ENCODE measurements around the gene PPP1R15A. TPM values are rescaled to one million over a fixed set of nuclear protein-coding genes. Genes with fewer than 3 reads are reported as not detected.
"Not testable (repeated sequence)": the region's sequence is repeated elsewhere in the genome, so short reads cannot be mapped to it uniquely, and the experiment has no call there.

The PPP1R15A gene
- total and polyA plus RNA-seq, 5 experiments from 2014 or later: 17.2 to 59.9 (median 47.3) TPM

DNA sequence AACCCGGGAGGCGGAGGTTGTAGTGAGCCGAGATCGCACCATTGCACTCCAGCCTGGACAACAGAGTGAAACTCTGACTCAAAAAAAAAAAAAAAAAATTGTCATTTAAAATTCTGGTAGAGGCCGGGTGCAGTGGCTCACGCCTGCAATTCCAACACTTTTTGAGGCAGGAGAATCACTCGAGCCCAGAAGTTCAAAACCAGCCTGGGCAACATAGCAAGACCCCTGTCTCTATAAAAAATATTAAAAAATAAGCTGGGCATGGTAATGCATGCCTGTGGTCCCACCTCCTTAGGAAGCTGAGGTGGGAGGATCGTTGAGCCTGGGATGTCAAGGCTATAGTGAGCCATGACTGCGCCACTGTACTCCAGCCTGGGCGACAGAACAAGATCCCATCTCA lies 34.1 kb downstream of the PPP1R15A start:
- no peak overlapping the region for H3K27ac Mint-ChIP-seq
- peaks cover 3 to 22% (median 14%) of the 10 kb centered on the region in 4 donors for H3K4me1 Mint-ChIP-seq
- H3K9me3 Mint-ChIP-seq: no peaks in the 10 kb centered on the region
- POLR2A ChIA-PET: interaction anchor here (0.7 kb wide), 1 partner anchor 64 kb away, joined by 4 read pairs; no protein-coding TSS in a partner anchor
- no peak for ATAC-seq
- H3K4me3 Mint-ChIP-seq: no peak overlapping the region
- no peaks in the 10 kb centered on the region for H3K27me3 Mint-ChIP-seq
- DNase-seq: no peak
- peaks cover 0 to 70% (median 21%) of the 10 kb centered on the region in 3 donors for H3K36me3 Mint-ChIP-seq

DNA sequence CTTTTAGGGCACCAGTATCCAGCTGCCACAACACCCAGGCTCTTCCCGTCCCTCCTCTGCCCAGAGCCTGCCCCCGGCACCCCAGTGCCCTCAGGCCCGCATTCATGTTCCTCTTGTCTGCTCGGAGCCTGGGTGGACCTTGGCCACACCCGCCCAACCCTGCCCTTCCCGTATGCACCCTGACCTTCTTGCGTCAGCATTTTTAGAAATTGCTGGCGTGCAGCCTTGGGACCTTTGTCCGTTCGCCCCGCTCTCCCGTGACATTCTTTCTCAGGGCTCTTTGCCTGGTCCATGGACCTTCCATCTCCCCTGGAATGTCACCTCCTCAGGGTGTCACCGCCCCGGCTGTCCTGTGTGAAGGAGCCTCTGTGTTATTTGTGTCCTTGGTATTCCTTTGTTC lies 35.5 kb downstream of the PPP1R15A start:
- no peak for ATAC-seq
- no peaks in the 10 kb centered on the region for H3K27me3 Mint-ChIP-seq
- POLR2A ChIA-PET: interaction anchor here (0.7 kb wide), 1 partner anchor 54 kb away, joined by 3 read pairs; no protein-coding TSS in a partner anchor

DNA sequence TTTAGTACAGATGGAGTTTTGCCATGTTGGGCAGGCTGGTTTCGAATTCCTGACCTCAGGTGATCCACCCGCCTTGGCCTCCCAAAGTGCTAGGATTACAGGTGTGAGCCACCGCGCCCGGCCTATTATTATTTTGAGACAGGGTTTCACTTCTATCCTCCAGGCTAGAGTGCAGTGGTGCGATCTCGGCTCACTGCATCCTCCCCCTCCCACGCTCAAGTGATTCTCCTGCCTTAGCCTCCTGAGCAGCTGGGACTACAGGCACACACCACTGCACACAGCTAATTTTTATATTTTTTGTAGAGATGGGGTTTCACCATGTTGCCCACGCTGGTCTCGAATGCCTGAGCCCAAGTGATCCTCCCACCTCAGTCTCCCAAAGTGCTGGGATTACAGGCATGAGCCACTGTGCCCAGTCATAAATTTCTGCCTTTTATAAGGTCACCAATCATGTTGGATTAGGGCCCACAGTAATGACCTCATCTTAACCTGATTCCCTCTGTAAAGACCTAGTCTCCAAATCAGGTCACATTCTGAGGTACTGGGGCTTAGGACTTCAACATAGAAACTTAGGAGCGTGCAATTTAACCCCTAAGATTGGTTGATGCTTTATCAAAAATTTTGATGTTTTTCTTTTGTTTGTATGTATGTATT lies 37.3 kb downstream of the PPP1R15A start:
- POLR2A ChIA-PET: not testable (repeated sequence)

More for the DNA sequence above, 35.5 kb downstream of the PPP1R15A start:
- Mint-ChIP-seq H3K4me1 (peaks cover 0 to 9% (median 1%) of the 10 kb centered on the region in 4 donors), H3K4me3 (peak overlapping the region in 1 of 10 donors; percentile 26), H3K9me3 (no peaks in the 10 kb centered on the region), H3K27ac (no peak overlapping the region), H3K36me3 (peaks cover 0 to 77% (median 27%) of the 10 kb centered on the region in 3 donors)
- DNase-seq: no peak

DNA sequence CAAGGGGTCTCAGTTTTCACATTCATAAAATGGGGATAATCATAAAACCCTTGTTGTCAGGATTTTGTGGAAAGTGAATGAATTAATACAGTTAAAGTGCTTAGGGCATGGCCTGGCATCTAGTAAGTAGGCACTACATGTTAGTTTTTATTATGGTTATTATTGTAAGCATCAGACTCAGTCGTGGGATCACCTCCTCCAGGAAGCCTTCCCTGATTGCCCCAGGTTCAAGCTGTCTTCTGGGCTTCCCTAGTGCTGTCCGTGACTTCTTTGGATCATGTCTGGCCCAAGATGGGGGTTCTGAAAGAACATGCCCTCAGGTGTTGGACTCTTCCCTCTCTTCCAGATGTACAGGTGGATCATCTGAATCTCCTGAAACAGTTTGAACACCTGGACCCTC lies 38.6 kb downstream of the PPP1R15A start:
- no peak overlapping the region for H3K4me3 Mint-ChIP-seq
- DNase-seq (no peak), ATAC-seq (no peak)
- H3K27me3 Mint-ChIP-seq: no peaks in the 10 kb centered on the region
- POLR2A ChIA-PET: interaction anchor here (0.6 kb wide), 2 partner anchors 32 to 100 kb away, joined by 3 to 4 read pairs; no protein-coding TSS in a partner anchor
- H3K9me3 Mint-ChIP-seq: no peaks in the 10 kb centered on the region
- peak overlapping the region in 1 of 10 donors; percentile 7 for H3K27ac Mint-ChIP-seq
- peaks cover under 1 to 81% (median 28%) of the 10 kb centered on the region in 3 donors for H3K36me3 Mint-ChIP-seq
- H3K4me1 Mint-ChIP-seq: peaks cover 0 to 6% (median under 1%) of the 10 kb centered on the region in 4 donors

More for the DNA sequence above, 37.3 kb downstream of the PPP1R15A start:
- H3K27ac Mint-ChIP-seq, ATAC-seq, H3K4me1 Mint-ChIP-seq, DNase-seq, H3K27me3 Mint-ChIP-seq, H3K4me3 Mint-ChIP-seq, H3K9me3 Mint-ChIP-seq: not testable (repeated sequence)
- peaks cover 0 to 85% (median 34%) of the 10 kb centered on the region in 3 donors for H3K36me3 Mint-ChIP-seq

DNA sequence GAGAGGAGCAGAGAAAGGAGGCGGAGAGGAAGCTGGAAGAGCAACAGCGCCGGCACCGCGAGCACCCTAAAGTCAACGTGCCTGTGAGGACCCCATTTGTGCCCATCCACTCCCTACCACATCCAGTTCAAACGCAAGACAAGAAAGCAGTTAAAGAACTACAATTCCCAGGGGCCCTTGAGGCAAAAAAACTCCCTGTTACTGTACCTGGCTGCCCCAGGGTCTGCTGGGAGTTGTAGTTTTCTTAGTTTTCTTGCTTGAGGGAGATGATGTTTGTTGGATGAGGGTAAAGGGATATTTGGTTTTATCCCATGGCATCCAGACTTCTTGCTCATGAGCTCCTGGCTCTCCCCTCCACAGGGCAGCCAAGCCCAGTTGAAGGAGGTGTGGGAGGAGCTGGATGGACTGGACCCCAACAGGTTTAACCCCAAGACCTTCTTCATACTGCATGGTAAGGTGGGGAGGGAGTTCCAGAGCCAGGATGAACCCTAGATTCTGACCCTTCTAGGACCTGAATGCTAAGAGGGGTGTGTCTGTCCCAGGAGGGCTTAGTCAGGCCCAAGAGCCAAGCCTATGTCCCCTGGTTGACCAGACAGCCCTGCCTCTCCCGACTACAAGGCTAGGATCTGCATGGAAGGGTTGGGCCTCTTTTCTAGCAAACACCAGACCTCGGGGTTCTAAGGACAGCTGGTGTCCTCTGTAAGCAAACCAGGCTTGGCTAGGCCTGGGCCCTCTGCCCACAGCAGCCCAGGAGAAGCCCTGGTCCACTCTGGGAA lies 41.1 kb downstream of the PPP1R15A start:
- DNase-seq: peak in 5 of 10 donors; percentile 21 to 44 (median 31)
- H3K4me1 Mint-ChIP-seq: peaks cover 0 to 3% (median 3%) of the 10 kb centered on the region in 4 donors
- no peaks in the 10 kb centered on the region for H3K9me3 Mint-ChIP-seq
- H3K36me3 Mint-ChIP-seq: peaks cover 4 to 77% (median 20%) of the 10 kb centered on the region in 3 donors
- H3K27me3 Mint-ChIP-seq: no peaks in the 10 kb centered on the region
- POLR2A ChIA-PET: interaction anchor here (0.7 kb wide), 1 partner anchor 20 kb away, joined by 5 read pairs; no protein-coding TSS in a partner anchor
- H3K4me3 Mint-ChIP-seq: no peak overlapping the region
- peak overlapping the region in 2 of 10 donors; percentile 31 to 52 for H3K27ac Mint-ChIP-seq
- peak; percentile 50 to 69 for ATAC-seq

DNA sequence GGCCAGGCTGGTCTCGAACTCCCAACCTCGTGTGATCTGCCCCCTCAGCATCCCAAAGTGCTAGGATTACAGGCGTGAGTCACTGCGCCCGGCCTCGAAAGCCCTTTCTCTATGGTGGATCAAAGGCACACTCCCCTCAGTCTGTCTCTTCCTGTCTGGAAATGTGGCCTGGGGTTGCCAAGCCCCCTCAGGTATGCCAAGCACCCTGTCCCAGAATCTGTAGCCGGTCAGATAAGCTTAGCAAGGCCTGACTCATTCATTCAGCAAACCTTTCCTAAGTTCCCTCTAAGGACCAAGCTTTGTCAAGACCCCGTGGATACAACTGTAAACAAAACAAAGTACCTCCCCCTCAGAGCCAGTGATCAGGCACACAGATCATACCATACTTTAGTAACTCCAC lies 42.0 kb downstream of the PPP1R15A start:
- DNase-seq: no peak
- peaks cover 0 to 3% (median 3%) of the 10 kb centered on the region in 4 donors for H3K4me1 Mint-ChIP-seq
- H3K4me3 Mint-ChIP-seq: no peak overlapping the region
- H3K27me3 Mint-ChIP-seq: no peaks in the 10 kb centered on the region
- H3K9me3 Mint-ChIP-seq: no peaks in the 10 kb centered on the region
- POLR2A ChIA-PET: no interaction called here
- peak overlapping the region in 3 of 10 donors; percentile 12 to 72 (median 63) for H3K27ac Mint-ChIP-seq
- H3K36me3 Mint-ChIP-seq: peaks cover 4 to 75% (median 20%) of the 10 kb centered on the region in 3 donors
- ATAC-seq: no peak

DNA sequence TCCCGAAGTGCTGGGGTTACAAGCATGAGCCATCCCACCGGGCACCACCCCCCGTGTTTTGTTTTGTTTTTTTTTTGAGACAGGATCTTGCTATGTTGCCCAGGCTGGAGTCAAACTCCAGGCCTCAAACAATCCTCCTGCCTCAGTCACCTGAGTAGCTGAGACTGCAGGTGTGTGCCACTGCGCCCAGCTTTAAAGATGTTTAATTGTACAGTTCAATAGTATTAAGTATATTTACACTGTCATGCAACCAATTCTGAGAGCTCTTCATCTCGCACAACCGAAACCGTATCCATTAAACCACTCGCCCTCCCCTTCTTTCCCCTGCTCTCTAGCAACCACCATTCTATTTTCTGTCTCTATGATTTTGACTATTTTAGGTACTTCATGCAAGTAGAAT lies 43.5 kb downstream of the PPP1R15A start:
- no peaks in the 10 kb centered on the region for H3K9me3 Mint-ChIP-seq
- H3K27me3 Mint-ChIP-seq: no peaks in the 10 kb centered on the region
- ATAC-seq: no peak
- H3K36me3 Mint-ChIP-seq: peaks cover 4 to 66% (median 17%) of the 10 kb centered on the region in 3 donors
- H3K4me3 Mint-ChIP-seq: no peak overlapping the region
- no peak for DNase-seq
- H3K27ac Mint-ChIP-seq: peak overlapping the region in 2 of 10 donors; percentile 3 to 9
- POLR2A ChIA-PET: interaction anchor here (1.8 kb wide), 1 partner anchor 15 kb away, joined by 7 read pairs; no protein-coding TSS in a partner anchor
- H3K4me1 Mint-ChIP-seq: peaks cover 0 to 3% (median 3%) of the 10 kb centered on the region in 4 donors

DNA sequence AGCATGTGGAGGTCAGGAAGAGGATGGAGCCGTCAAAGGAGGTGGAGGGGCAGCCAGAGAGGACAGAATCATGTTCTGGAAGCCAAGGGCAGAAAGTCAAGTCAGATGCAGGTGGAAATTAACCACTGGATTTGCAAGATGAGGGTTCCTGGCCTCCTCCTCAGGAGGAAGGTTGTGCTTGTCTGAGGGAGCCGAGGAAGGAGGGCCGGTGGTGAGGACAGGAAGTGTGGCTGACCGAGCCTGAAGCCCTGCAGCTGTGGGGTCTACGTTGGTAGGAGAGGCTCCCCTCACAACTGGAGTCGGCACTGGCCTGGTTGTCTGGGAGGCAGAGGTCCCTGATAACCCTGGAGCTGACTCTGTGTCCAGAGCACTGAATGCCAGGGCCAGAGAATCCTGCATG lies 45.9 kb downstream of the PPP1R15A start:
- H3K4me3 Mint-ChIP-seq: no peak overlapping the region
- POLR2A ChIA-PET: interaction anchor here (1.0 kb wide), 1 partner anchor 41 kb away, joined by 3 read pairs; no protein-coding TSS in a partner anchor

DNA sequence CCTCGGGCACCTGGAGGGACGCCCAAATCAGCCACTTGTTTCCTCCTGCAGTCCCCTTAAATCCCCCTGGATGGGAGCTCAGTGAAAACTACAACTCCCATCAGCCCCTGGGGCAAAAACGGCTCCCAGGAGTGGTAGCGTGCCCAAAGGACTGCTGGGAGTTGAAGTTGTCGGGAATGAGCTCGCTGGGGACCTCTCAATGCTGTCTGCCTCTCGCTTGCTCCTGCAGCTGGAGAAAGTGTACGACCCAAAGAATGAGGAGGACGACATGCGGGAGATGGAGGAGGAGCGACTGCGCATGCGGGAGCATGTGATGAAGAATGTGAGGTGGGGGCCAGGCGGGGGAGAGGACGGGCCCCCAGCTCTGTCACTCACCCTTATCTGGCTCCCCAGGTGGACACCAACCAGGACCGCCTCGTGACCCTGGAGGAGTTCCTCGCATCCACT lies 46.6 kb downstream of the PPP1R15A start:
- POLR2A ChIA-PET: interaction anchor here (0.6 to 1.4 kb wide), 5 partner anchors 10 to 265 kb away, joined by 3 to 7 read pairs (median 3); partner anchors contain the start of gene NUCB1
- peak overlapping the region in 5 of 10 donors; percentile 10 to 68 (median 21) for H3K27ac Mint-ChIP-seq

More for the DNA sequence above, 45.9 kb downstream of the PPP1R15A start:
- Mint-ChIP-seq H3K36me3 (peaks cover 4 to 59% (median 5%) of the 10 kb centered on the region in 3 donors), H3K4me1 (peaks cover 0 to 3% (median 2%) of the 10 kb centered on the region in 4 donors), H3K9me3 (no peaks in the 10 kb centered on the region), H3K27me3 (no peaks in the 10 kb centered on the region), H3K27ac (peak overlapping the region in 5 of 10 donors; percentile 31 to 73 (median 53))
- ATAC-seq (no peak), DNase-seq (no peak)

DNA sequence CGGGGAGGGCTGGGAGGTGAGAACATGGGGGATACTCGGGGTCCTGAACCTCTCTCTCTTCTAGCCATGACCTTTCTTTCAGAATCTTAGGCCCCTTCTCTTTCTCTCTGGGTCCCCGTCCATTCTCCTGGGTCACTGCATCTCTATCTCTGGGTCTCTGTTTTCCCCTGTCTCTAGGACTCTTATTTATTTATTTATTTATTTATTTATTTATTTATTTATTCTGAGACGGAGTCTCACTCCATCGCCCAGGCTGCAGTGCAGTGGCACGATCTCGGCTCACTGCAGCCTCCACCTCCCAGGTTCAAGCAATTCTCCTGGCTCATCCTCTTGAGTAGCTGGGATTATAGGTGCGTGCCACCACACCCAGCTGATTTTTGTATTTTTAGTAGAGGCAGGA lies 47.0 kb downstream of the PPP1R15A start:
- not testable (repeated sequence) for DNase-seq, H3K4me3 Mint-ChIP-seq, H3K27me3 Mint-ChIP-seq, H3K9me3 Mint-ChIP-seq, ATAC-seq, H3K4me1 Mint-ChIP-seq
- POLR2A ChIA-PET: interaction anchor here (0.6 to 1.4 kb wide), 4 partner anchors 9 to 265 kb away, joined by 3 to 7 read pairs (median 3); partner anchors contain the start of gene NUCB1
- peak overlapping the region in 2 of 10 donors; percentile 17 to 21 for H3K27ac Mint-ChIP-seq
- peaks cover under 1 to 55% (median 4%) of the 10 kb centered on the region in 3 donors for H3K36me3 Mint-ChIP-seq

More for the DNA sequence above, 46.6 kb downstream of the PPP1R15A start:
- Mint-ChIP-seq H3K9me3 (no peaks in the 10 kb centered on the region), H3K4me3 (no peak overlapping the region), H3K36me3 (peaks cover 3 to 58% (median 4%) of the 10 kb centered on the region in 3 donors), H3K4me1 (peaks cover 0 to 3% (median 2%) of the 10 kb centered on the region in 4 donors), H3K27me3 (no peaks in the 10 kb centered on the region)
- DNase-seq (peak in 1 of 10 donors; percentile 4), ATAC-seq (peak in 1 of 2 donors; percentile 42)

DNA sequence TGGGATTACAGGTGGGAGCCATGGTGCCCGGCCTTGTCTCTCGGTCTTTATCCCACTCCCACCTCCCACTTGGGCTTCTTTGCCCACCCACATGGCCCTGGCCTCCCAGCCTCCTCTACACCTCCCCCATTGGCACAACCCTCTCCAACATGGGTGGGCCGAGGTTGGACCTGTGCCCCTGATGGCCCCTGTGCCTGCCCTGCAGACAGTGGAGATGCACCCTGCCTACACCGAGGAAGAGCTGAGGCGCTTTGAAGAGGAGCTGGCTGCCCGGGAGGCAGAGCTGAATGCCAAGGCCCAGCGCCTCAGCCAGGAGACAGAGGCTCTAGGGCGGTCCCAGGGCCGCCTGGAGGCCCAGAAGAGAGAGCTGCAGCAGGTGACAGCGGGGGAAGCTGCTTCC lies 48.7 kb downstream of the PPP1R15A start:
- no peaks in the 10 kb centered on the region for H3K9me3 Mint-ChIP-seq
- H3K4me1 Mint-ChIP-seq: peaks cover 0 to 3% (median 0%) of the 10 kb centered on the region in 4 donors
- H3K4me3 Mint-ChIP-seq: no peak overlapping the region
- H3K27ac Mint-ChIP-seq: no peak overlapping the region
- no peaks in the 10 kb centered on the region for H3K27me3 Mint-ChIP-seq
- DNase-seq (no peak), ATAC-seq (no peak)
- peaks cover 0 to 43% (median 2%) of the 10 kb centered on the region in 3 donors for H3K36me3 Mint-ChIP-seq
- POLR2A ChIA-PET: no interaction called here
